GM23248 (cell line): ENCODE data around the gene ANXA3. TPM values are rescaled to one million over a fixed set of nuclear protein-coding genes. Genes with fewer than 3 reads are reported as not detected.

Experiments used
- DNase-seq: peaks from one replicate; pipeline ENCODE4 v3.0.0-alpha.2; 2015
- H2AFZ ChIP-seq: fragments of 200-600 bp; sonication (generic); 2 replicates; pipeline ENCODE4 v1.6.1; 2016; ENCODE audit warnings: antibody characterized with exemption
- H3F3A ChIP-seq: fragments of 200-600 bp; sonication (generic); 2 replicates; pipeline ENCODE4 v1.6.1; 2016; ENCODE audit warnings: mild to moderate bottlenecking, antibody characterized with exemption, mixed run types; ENCODE audit not compliant: insufficient read depth
- H3K27ac ChIP-seq: fragments of 200-600 bp; sonication (generic); 2 replicates; pipeline ENCODE4 v1.5.1; 2016; ENCODE audit warnings: mild to moderate bottlenecking
- H3K27me3 ChIP-seq: fragments of 200-600 bp; sonication (generic); replicated peaks from 2 replicates; pipeline ENCODE4 v1.6.1; 2016; ENCODE audit warnings: mild to moderate bottlenecking; ENCODE audit not compliant: insufficient read depth
- H3K36me3 ChIP-seq: fragments of 200-600 bp; sonication (generic); 2 replicates; pipeline ENCODE4 v1.6.1; 2016; ENCODE audit warnings: low read depth, mild to moderate bottlenecking
- H3K4me1 ChIP-seq: fragments of 200-600 bp; sonication (generic); 2 replicates; pipeline ENCODE4 v1.6.1; 2016; ENCODE audit warnings: mild to moderate bottlenecking; ENCODE audit not compliant: insufficient read depth
- H3K4me2 ChIP-seq: fragments of 200-600 bp; sonication (generic); one replicate; pipeline ENCODE4 v1.6.1; 2016; ENCODE audit warnings: mild to moderate bottlenecking; ENCODE audit not compliant: unreplicated experiment
- H3K4me3 ChIP-seq: fragments of 200-600 bp; sonication (generic); 2 replicates; pipeline ENCODE4 v1.5.1; 2016; ENCODE audit warnings: mild to moderate bottlenecking
- H3K79me2 ChIP-seq: fragments of 200-600 bp; sonication (generic); 2 replicates; pipeline ENCODE4 v1.6.1; 2016; ENCODE audit warnings: mild to moderate bottlenecking; ENCODE audit not compliant: insufficient read depth
- H3K9ac ChIP-seq: fragments of 200-600 bp; sonication (generic); 2 replicates; pipeline ENCODE4 v1.6.1; 2016; ENCODE audit warnings: mild to moderate bottlenecking
- H3K9me2 ChIP-seq: fragments of 200-600 bp; sonication (generic); 2 replicates; pipeline ENCODE4 v1.6.1; 2016; ENCODE audit warnings: mixed run types, mild to moderate bottlenecking, moderate library complexity; ENCODE audit not compliant: insufficient read depth
- H3K9me3 ChIP-seq: fragments of 200-600 bp; sonication (generic); one replicate; pipeline ENCODE4 v1.6.1; 2017; ENCODE audit warnings: low read depth
- H4K20me1 ChIP-seq: fragments of 200-600 bp; sonication (generic); 2 replicates; pipeline ENCODE4 v1.6.0; 2016; ENCODE audit not compliant: insufficient read depth
- EZH2 ChIP-seq: fragments of 200-600 bp; sonication (generic); IDR thresholded peaks from 2 replicates; pipeline ENCODE4 v1.6.1; 2018; ENCODE audit warnings: antibody characterized with exemption, mild to moderate bottlenecking; ENCODE audit not compliant: insufficient read depth, poor library complexity, severe bottlenecking
- EZH2phosphoT487 ChIP-seq: fragments of 200-600 bp; sonication (generic); IDR thresholded peaks from 2 replicates; pipeline ENCODE4 v1.6.1; 2018; ENCODE audit warnings: antibody characterized with exemption, moderate library complexity, mild to moderate bottlenecking, low read depth; ENCODE audit not compliant: insufficient read depth
- WGBS, 2 experiments: methylation state at CpG; one replicate each; pipeline ENCODE4 v1.1.6; 2015 to 2017; ENCODE audit warnings: low lambda C conversion rate in 2 of 2, low coverage in 1 of 2; ENCODE audit errors: missing lambda C conversion rate in 2 of 2; 5-methylcytosine and 5-hydroxymethylcytosine counted together
- in situ Hi-C: fragments of 300-500 bp; cut with MboI; formaldehyde crosslinking; loops from 2 replicates; pipeline ENCODE4 v1.15.0; 2020
- polyA plus RNA-seq: library from polyadenylated mRNA; unstranded; fragments of >200 nt; fragmentation: Nextera tagmentation; extraction: Ambion mirVana; gene quantifications from 2 replicates; pipeline ENCODE4 v1.2.1, GENCODE V29; 2016
- total RNA-seq: library from RNA; depleted of rRNA; stranded (reverse); fragments of >200 nt; shearing (Covaris generic); gene quantifications from 2 replicates; pipeline ENCODE4 v1.2.3, GENCODE V29; 2014

Gene ANXA3
- total and polyA plus RNA-seq, 2 experiments from 2014 or later, result 2.8 to 3.6 TPM

- Histone ChIP-seq H3K79me2 (no peaks in the 10 kb centered on the region), H3K27ac (peak overlapping the region; percentile 63), H3K9ac (no peak overlapping the region), H3K9me3 (no peaks in the 10 kb centered on the region), H3F3A (peaks cover 27% of the 10 kb centered on the region), H3K4me3 (0 out of 2 replicates have a peak overlapping the region, but pooled peaks have one; percentile 8), H2AFZ (peak overlapping the region; percentile 60), H3K36me3 (no peaks in the 10 kb centered on the region), H3K4me1 (peaks cover 37% of the 10 kb centered on the region), H3K27me3 (no peaks in the 10 kb centered on the region), H3K4me2 (peak overlapping the region; percentile 55), H4K20me1 (no peaks in the 10 kb centered on the region), H3K9me2 (no peaks in the 10 kb centered on the region)
- WGBS, 2 experiments, result 39 to 45% methylated on average over 2 of the region's 2 CpGs
- in situ Hi-C loops, result no loop called here
- TF ChIP-seq EZH2phosphoT487 (no peak), EZH2 (no peak)
- DNase-seq, result peak; percentile 86
Observed at GRCh38 chr4:78529569-78530209, 21.9 kb upstream of the ANXA3 start.

GRCh38 chr4:78532046-78532445 is 19.5 kb upstream of the ANXA3 start:
- Histone ChIP-seq H3K27ac (no peak overlapping the region), H3K79me2 (no peaks in the 10 kb centered on the region), H3K4me2 (no peak overlapping the region), H3K9ac (no peak overlapping the region), H2AFZ (no peak overlapping the region), H3K9me3 (no peaks in the 10 kb centered on the region), H3K4me3 (no peak overlapping the region), H3F3A (peaks cover 27% of the 10 kb centered on the region), H3K27me3 (no peaks in the 10 kb centered on the region), H3K4me1 (peaks cover 37% of the 10 kb centered on the region), H3K9me2 (no peaks in the 10 kb centered on the region), H3K36me3 (no peaks in the 10 kb centered on the region), H4K20me1 (no peaks in the 10 kb centered on the region)
- TF ChIP-seq EZH2 (no peak), EZH2phosphoT487 (no peak)
- DNase-seq, result no peak
- 93 to 100% methylated on average over 1 of the region's 1 CpG for WGBS, 2 experiments
- in situ Hi-C loops, result no loop called here

DNA sequence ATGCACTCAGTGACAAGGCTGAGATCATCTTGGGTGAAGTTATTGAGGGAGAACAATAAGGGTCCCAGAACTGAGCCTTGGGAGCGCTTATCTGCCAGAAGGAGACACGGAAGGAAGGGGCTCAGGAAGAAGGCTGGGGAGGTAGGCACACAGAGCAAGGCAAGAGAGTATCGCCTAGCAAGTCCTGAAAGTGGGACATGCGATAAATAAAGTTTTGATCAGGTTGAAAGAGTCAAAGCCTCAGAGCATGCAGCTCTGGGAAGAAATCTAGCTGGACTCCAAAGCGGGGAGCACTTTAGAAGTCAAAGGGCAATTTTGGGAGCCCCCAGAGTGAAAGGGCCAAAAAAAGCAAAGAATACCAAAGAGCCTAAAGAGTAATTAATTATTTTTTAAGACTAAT is 17.7 kb upstream of the ANXA3 start:
- no peak overlapping the region for H3K9ac ChIP-seq
- DNase-seq, result no peak
- in situ Hi-C loops, result no loop called here

DNA sequence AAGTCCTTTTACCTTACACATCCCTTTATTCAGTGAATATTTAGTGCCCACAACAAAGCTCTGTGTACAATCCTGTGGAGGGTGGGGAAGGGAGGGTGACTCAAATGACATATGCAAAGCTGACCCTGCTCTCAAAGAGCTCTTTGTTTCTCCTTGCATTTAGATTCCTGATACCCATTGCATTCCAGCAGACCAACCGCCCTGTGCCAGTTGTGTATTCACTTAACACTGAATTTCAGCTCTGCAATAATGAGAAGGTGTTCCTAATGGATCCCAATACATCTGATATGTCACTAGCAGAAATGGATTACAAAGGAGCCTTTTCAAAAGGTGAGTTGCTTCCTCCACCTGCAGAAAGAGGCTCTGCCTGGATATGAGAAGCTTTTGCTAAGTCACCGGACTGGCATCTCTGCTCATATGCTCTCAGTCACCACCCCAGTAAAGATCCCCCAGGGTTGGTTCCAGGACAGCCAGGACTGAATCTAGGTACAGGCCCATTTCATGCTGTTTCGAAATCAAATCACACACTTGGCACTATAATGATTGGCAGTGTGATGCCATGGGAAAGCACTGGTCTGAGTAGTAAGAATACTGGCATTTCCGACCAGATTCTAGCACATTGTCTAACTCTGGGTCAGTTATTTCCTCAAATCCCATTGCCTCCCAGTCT is 17.1 kb upstream of the ANXA3 start:
- Histone ChIP-seq H3K9ac (no peak overlapping the region), H3F3A (peaks cover 4% of the 10 kb centered on the region; the same call in 1 of the 2 replicates), H3K79me2 (no peaks in the 10 kb centered on the region), H3K4me3 (no peak overlapping the region), H3K9me3 (no peaks in the 10 kb centered on the region), H3K27ac (0 out of 2 replicates have a peak overlapping the region, but pooled peaks have one; percentile 11), H4K20me1 (no peaks in the 10 kb centered on the region), H2AFZ (no peak overlapping the region), H3K27me3 (no peaks in the 10 kb centered on the region), H3K4me1 (peaks cover 14% of the 10 kb centered on the region), H3K9me2 (no peaks in the 10 kb centered on the region), H3K4me2 (no peak overlapping the region), H3K36me3 (no peaks in the 10 kb centered on the region)
- no peak for TF ChIP-seq EZH2
- TF ChIP-seq EZH2phosphoT487, result no peak
- DNase-seq, result peak; percentile 44
- WGBS, 2 experiments, result 84 to 97% methylated on average over 4 of the region's 4 CpGs
- in situ Hi-C loops, result no loop called here

More for the DNA sequence above, 17.7 kb upstream of the ANXA3 start:
- TF ChIP-seq EZH2phosphoT487 (no peak), EZH2 (no peak)
- Histone ChIP-seq H3K4me1 (peaks cover 19% of the 10 kb centered on the region), H3K9me2 (no peaks in the 10 kb centered on the region), H3K27ac (no peak overlapping the region), H4K20me1 (no peaks in the 10 kb centered on the region), H3K4me2 (no peak overlapping the region), H2AFZ (no peak overlapping the region), H3K79me2 (no peaks in the 10 kb centered on the region), H3F3A (peaks cover 9% of the 10 kb centered on the region; the same call in 1 of the 2 replicates), H3K4me3 (no peak overlapping the region), H3K9me3 (no peaks in the 10 kb centered on the region), H3K27me3 (no peaks in the 10 kb centered on the region), H3K36me3 (no peaks in the 10 kb centered on the region)
- 86 to 89% methylated on average over 5 of the region's 5 CpGs for WGBS, 2 experiments
